Measurements from ENCODE around the gene ARHGAP1. TPM values are rescaled to one million over a fixed set of nuclear protein-coding genes. Genes with fewer than 3 reads are reported as not detected.

Gene ARHGAP1
- polyA plus RNA-seq, 2 of the 4 experiments (the other 2 are of a cell fraction): 17.2 to 35.2 TPM

DNA sequence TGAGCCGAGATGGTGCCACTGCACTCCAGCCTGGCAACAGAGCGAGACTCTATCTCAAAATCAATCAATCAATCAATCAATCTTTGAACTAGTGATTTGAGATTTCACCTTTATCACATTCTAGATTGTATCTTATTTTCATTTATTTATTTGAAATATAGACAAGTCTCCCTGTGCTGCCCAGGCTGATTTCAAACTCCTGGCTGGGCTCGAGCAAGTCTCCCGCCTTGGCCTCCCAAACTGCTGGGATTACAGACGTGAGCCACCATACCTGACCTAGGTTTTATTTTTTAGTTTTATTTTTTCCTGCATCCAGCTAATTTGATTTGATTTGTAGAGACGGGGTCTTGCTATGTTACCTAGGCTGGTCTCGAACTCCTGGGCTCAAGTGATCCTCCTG, 35.7 kb upstream of the ARHGAP1 start:
- H3K4me1 ChIP-seq: no peaks in the 10 kb centered on the region
- ChIA-PET CTCF (interaction anchor here (0.6 kb wide), 1 partner anchor 353 kb away, joined by 3 read pairs; no protein-coding TSS in a partner anchor), POLR2A (no interaction called here)
- no peak for FAIRE-seq
- H3K4me2 ChIP-seq: no peak overlapping the region
- no peak overlapping the region for H3K4me3 ChIP-seq
- 94% methylated on average over 7 of the region's 7 CpGs for WGBS (ENCODE audit: missing lambda C conversion rate)
- H3K27ac ChIP-seq: no peak overlapping the region
- TF ChIP-seq HOXA7 (CRISPR knock-in tag; IDR thresholded peaks at IDR 0.05) (no peak), HDAC2 (IDR thresholded peaks at IDR 0.05) (no peak), NFE2L2 (conservative IDR thresholded peaks at IDR 0.05; ENCODE audit: low read length) (no peak), TFCP2L1 (CRISPR knock-in tag; IDR thresholded peaks at IDR 0.05) (no peak), SMC3 (IDR thresholded peaks at IDR 0.05) (no peak), NR3C1 (IDR thresholded peaks at IDR 0.05) (no peak), EHMT2 (IDR thresholded peaks at IDR 0.05; ENCODE audit: low read depth) (no peak), KDM1A (IDR thresholded peaks at IDR 0.05; ENCODE audit: low read depth) (no peak), NPAS2 (CRISPR knock-in tag; IDR thresholded peaks at IDR 0.05; ENCODE audit: borderline replicate concordance) (no peak)
- TF ChIP-seq, protein P1, sequence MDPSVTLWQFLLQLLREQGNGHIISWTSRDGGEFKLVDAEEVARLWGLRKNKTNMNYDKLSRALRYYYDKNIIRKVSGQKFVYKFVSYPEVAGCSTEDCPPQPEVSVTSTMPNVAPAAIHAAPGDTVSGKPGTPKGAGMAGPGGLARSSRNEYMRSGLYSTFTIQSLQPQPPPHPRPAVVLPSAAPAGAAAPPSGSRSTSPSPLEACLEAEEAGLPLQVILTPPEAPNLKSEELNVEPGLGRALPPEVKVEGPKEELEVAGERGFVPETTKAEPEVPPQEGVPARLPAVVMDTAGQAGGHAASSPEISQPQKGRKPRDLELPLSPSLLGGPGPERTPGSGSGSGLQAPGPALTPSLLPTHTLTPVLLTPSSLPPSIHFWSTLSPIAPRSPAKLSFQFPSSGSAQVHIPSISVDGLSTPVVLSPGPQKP (IDR thresholded peaks at IDR 0.05; ENCODE audit: low read depth, low read length): no peak
- no peak for DNase-seq (ENCODE audit: low read depth in 1 of 2, low spot score in 1 of 2)
- no peak for ATAC-seq
- H3K9me3 ChIP-seq: no peaks in the 10 kb centered on the region

- no peak for FAIRE-seq
- no peak for DNase-seq (ENCODE audit: low read depth in 1 of 2, low spot score in 1 of 2)
- Histone ChIP-seq H3K9me3 (no peaks in the 10 kb centered on the region), H3K4me2 (no peak overlapping the region), H3K4me3 (no peak overlapping the region), H3K27ac (no peak overlapping the region), H3K4me1 (no peaks in the 10 kb centered on the region)
- no peak for TF ChIP-seq ESRRA (IDR thresholded peaks at IDR 0.05; ENCODE audit: borderline replicate concordance, low read length)
- TF ChIP-seq MAZ (IDR thresholded peaks at IDR 0.05; ENCODE audit: borderline replicate concordance, low read depth, low read length): no peak
- no peak for TF ChIP-seq RNF2 (IDR thresholded peaks at IDR 0.05; ENCODE audit: borderline replicate concordance, low read depth)
- no peak for TF ChIP-seq GATA3 (IDR thresholded peaks at IDR 0.05; ENCODE audit: borderline replicate concordance)
- TF ChIP-seq EP300 (IDR thresholded peaks at IDR 0.05): no peak
- TF ChIP-seq, protein P2, sequence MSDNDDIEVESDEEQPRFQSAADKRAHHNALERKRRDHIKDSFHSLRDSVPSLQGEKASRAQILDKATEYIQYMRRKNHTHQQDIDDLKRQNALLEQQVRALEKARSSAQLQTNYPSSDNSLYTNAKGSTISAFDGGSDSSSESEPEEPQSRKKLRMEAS (IDR thresholded peaks at IDR 0.05): no peak
- TF ChIP-seq, protein P3, sequence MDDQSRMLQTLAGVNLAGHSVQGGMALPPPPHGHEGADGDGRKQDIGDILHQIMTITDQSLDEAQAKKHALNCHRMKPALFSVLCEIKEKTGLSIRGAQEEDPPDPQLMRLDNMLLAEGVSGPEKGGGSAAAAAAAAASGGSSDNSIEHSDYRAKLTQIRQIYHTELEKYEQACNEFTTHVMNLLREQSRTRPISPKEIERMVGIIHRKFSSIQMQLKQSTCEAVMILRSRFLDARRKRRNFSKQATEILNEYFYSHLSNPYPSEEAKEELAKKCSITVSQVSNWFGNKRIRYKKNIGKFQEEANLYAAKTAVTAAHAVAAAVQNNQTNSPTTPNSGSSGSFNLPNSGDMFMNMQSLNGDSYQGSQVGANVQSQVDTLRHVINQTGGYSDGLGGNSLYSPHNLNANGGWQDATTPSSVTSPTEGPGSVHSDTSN (IDR thresholded peaks at IDR 0.05): no peak
- TF ChIP-seq RARB (CRISPR knock-in tag; IDR thresholded peaks at IDR 0.05): no peak
- TF ChIP-seq, protein P4, sequence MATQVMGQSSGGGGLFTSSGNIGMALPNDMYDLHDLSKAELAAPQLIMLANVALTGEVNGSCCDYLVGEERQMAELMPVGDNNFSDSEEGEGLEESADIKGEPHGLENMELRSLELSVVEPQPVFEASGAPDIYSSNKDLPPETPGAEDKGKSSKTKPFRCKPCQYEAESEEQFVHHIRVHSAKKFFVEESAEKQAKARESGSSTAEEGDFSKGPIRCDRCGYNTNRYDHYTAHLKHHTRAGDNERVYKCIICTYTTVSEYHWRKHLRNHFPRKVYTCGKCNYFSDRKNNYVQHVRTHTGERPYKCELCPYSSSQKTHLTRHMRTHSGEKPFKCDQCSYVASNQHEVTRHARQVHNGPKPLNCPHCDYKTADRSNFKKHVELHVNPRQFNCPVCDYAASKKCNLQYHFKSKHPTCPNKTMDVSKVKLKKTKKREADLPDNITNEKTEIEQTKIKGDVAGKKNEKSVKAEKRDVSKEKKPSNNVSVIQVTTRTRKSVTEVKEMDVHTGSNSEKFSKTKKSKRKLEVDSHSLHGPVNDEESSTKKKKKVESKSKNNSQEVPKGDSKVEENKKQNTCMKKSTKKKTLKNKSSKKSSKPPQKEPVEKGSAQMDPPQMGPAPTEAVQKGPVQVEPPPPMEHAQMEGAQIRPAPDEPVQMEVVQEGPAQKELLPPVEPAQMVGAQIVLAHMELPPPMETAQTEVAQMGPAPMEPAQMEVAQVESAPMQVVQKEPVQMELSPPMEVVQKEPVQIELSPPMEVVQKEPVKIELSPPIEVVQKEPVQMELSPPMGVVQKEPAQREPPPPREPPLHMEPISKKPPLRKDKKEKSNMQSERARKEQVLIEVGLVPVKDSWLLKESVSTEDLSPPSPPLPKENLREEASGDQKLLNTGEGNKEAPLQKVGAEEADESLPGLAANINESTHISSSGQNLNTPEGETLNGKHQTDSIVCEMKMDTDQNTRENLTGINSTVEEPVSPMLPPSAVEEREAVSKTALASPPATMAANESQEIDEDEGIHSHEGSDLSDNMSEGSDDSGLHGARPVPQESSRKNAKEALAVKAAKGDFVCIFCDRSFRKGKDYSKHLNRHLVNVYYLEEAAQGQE (IDR thresholded peaks at IDR 0.05): no peak
- no peak for TF ChIP-seq TFCP2L1 (CRISPR knock-in tag; IDR thresholded peaks at IDR 0.05)
- no peak for TF ChIP-seq FOSL2 (IDR thresholded peaks at IDR 0.05)
- no peak for TF ChIP-seq FOSL2 (CRISPR knock-in tag; IDR thresholded peaks at IDR 0.05)
- TF ChIP-seq PHF8 (IDR thresholded peaks at IDR 0.05; ENCODE audit: borderline replicate concordance, low read depth): no peak
- no peak for TF ChIP-seq CHD2 (IDR thresholded peaks at IDR 0.05; ENCODE audit: low read length, partially characterized antibody)
- ChIA-PET CTCF (interaction anchor here (0.6 to 1.3 kb wide), 3 partner anchors 11 to 248 kb away, joined by 3 to 4 read pairs (median 3); no protein-coding TSS in a partner anchor), POLR2A (no interaction called here)
- no peak for ATAC-seq
- 74% methylated on average over 1 of the region's 1 CpG for WGBS (ENCODE audit: missing lambda C conversion rate)
These were observed 32.8 kb upstream of the ARHGAP1 start for GRCh38 chr11:46733234-46733633.
